Midbrain (tissue), 1 donor: ENCODE measurements around the gene WDR53.
"Not testable (repeated sequence)": the region's sequence is repeated elsewhere in the genome, so short reads cannot be mapped to it uniquely, and the experiment has no call there.

Source experiments
- DNase-seq: peaks from one replicate; lab custom pipeline; 2025; lab: John Stamatoyannopoulos, UW

Gene WDR53

DNA sequence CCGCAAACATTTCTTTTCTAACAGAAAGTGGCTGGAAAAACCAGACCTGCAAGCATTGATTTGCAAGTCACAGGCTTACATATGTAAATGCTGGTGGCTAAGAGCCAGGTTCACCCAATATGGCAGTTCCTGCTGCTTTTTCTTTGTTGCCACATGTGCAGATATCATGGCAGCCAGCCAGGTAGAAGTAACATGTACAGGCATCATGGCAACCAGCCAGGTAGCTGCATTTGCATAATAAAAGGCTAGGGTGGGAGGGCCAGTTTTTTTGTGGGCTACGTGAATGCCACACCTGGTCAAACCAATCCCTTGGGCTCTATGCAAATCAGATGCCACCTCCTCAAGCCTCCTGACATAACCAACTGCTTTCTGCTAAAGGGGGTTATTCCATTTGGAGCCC, 50.4 kb downstream of the WDR53 start:
- DNase-seq = no peak

DNA sequence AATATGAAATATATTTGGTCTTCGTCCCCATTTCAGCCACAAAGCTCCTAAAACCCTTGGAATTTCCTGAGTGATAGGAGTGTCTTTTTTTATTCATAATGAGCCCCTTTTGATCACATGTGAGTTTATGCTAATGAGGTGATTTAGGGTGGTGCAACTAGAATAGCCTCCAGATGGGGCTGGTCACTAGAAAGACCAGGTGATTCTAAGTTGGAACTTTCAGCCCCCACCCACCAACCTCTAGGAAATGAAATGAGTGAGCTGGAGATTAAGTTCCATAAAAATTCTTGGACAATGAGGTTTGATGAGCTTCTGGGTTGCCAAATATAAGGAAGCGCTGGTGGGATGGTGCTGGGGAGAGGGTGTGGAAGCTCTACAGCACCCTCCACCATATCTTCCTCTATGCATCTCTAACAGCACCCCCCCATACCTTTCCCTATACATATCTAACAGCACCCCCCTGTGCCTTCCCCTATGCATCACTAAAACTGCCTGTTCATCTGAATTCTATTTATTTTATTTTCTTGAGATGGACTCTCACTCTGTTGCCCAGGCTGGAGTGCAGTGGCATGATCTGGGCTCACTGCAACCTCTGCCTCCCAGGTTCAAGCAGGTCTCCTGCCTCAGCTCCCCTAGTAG, 51.1 kb downstream of the WDR53 start:
- no peak for DNase-seq

DNA sequence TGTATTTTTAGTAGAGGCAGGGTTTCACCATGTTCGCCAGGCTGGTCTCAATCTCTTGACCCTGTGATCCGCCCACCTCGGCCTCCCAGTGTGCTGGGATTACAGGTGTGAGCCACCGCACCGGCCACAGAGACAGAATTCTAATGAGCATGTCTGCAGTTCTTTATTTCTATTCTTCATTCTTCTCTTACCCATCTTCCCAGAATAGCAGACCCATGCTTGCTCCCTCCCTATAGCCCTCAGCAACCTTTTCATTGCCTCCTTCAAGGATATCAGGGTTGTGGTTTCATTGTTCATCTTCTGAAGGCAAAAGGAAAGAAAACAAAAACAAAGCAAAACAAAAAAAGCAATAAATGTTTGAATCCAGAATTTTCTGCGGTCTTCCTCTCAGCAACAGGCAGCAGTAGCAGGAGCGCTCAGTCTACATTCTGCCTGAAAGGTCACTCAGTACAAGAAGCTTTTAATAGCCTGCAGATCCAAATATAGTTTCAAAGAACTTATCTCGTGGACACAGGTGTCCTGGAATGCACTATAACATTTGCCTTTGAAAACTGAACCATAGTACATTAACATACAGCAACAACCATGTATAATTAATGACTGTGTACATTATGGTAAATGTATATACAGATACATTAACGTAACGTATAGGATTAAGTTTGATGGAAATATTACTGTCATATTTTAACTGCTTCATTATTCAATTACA, 53.3 kb downstream of the WDR53 start, which contains the start of gene SMCO1:
Gene SMCO1, minus strand, starts transcription at position 434 of the 709 bp plus-strand sequence. Its CDS starts 137 bp downstream, at position 297.
- no peak for DNase-seq

DNA sequence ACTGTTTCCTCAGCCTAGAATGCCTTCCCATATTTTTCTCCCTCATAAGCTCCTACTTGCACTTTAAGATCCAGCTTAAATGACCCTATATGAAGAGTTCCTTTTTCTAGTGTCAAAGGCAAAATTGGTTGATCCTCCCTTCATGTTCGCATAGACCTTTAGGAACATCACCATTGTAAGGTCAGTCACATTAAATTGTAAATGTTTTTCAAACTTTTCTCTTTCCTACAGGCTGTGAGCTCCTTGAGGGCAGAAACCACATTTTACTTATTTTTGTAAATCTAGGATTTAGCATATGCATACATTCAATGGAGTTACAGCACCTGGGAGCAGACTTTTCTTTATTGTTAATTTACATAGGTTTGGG, 54.0 kb downstream of the WDR53 start:
- DNase-seq = no peak

DNA sequence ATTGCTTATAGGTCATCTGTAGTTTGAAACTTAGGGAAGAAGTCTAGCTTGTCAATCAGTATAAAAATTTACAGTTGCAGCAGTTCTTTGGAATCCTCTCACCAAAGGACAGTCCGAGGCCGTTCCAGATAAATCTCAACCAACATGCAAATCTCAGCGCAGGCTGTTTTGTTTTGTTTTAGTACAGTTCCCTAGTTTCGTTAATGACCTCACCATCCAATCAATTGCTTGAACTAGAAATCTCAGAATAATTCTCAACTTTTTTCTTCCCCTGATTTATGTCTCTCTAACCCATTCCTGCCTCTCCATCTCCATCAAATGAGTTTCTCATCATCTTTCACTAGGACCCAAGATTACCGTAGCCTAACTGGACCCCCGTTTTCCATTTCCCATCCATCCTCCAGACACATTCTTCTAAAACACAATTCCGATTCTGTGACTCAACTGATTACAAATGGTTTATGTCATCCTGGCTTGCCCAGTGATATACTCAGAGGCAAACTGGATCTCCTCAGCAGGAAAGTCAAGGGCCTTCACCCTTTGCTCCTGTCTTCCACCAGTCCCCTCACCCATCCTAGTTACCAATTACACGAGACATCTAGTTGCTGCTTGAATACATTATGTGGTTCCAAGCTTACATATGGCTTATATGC, 54.5 kb downstream of the WDR53 start:
- DNase-seq = no peak

DNA sequence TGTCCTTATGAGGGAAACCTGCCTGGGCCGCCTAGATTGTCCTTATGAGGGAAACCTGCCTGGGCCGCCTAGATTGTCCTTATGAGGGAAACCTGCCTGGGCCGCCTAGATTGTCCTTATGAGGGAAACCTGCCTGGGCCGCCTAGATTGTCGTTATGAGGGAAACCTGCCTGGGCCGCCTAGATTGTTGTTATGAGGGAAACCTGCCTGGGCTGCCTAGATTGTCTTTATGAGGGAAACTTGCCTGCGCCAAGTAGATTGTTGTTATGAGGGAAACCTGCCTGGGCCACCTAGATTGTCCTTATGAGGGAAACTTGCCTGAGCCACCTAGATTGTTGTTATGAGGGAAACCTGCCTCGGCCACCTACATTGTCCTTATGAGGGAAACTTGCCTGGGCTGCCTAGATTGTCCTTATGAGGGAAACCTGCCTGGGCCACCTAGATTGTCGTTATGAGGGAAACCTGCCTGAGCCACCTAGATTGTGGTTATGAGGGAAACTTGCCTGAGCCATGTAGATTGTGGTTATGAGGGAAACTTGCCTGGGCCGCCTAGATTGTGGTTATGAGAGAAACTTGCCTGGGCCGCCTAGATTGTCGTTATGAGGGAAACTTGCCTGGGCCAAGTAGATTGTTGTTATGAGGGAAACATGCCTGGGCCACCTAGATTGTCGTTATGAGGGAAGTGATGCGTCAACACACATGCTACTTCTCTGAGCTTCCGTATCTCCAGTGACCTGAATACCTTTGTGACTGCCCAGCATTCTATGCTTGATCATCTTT, 56.5 kb downstream of the WDR53 start:
- DNase-seq = not testable (repeated sequence)

DNA sequence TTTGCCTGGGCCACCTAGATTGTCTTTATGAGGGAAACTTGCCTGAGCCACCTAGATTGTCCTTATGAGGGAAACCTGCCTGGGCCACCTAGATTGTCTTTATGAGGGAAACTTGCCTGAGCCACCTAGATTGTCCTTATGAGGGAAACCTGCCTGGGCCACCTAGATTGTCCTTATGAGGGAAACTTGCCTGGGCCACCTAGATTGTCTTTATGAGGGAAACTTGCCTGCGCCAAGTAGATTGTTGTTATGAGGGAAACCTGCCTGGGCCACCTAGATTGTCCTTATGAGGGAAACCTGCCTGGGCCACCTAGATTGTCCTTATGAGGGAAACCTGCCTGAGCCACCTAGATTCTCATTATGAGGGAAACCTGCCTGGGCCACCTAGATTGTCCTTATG, 57.2 kb downstream of the WDR53 start:
- DNase-seq = not testable (repeated sequence)

DNA sequence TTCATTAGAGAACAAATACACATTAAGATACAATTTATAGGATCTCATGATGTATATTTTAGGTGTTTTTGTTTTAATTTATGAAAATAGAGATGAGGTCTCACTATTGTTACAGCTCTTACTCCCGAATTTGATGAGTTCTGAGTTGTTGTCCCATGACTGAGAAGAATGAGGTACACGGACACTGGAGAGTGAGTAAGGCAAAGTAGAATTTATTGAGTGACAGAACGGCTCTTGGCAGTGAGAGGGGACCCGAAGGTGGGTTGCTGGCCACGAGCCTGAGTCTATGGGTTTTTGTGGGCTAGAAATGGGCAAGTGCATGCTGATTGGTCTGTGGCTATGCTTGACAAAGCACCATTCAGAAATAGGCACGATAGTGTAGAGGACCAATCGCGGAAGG, 61.7 kb downstream of the WDR53 start:
- DNase-seq = no peak

DNA sequence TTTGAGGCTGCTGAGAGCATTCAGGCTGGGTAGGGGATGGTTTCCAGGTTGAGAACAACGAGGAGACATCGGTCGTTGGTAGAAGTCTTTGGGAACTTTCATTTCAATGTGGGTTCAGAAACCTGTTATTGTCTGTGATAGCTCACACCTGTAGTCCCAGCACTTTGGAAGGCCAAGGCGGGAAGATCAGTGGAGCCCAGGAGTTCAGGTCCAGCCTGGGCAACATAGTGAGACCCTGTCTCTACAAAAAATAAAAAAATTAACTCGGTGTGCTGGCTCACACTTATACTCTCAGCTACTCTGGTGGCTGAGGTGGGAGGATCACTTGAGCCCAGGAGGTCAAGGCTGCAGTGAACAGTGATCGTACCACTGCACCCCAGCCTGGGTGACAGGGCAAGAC, 63.8 kb downstream of the WDR53 start:
- no peak for DNase-seq
